GM21529 (cell line): ENCODE measurements around the gene ARL8A.
A peak's percentile ranks its signal among the peaks of the same experiment; 100 is the strongest.
"Not testable (repeated sequence)": the region's sequence is repeated elsewhere in the genome, so short reads cannot be mapped to it uniquely, and the experiment has no call there.

Experiments used
- ATAC-seq: cut with Tn5 transposase; IDR thresholded peaks from one replicate; pipeline ENCODE4 v1.9.1; 2021; ENCODE audit not compliant: unreplicated experiment

ARL8A gene

GRCh38 chr1:202121006-202121405 is 23.5 kb downstream of the ARL8A start:
- ATAC-seq = no peak

DNA sequence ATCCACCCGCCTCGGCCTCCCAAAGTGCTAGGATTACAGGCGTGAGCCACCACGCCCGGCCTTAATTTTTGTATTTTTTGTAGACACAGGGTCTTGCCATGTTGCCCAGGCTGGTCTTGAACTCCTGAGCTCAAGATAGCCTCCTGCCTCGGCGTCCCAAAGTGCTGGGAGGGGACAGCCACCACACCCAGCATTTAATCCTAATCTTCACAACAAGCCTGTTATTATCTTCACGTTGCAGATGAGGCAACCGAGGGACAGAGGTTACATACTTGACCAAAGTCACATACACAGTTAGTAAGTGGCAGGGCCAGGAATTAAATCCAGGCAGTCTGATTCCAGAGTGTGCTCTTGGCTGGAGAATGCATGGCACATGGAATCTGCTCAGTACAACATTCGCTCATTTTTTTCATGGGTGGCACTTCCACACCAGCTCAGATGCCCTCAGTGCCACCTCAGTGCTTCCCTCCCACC is 26.6 kb downstream of the ARL8A start:
- no peak for ATAC-seq

DNA sequence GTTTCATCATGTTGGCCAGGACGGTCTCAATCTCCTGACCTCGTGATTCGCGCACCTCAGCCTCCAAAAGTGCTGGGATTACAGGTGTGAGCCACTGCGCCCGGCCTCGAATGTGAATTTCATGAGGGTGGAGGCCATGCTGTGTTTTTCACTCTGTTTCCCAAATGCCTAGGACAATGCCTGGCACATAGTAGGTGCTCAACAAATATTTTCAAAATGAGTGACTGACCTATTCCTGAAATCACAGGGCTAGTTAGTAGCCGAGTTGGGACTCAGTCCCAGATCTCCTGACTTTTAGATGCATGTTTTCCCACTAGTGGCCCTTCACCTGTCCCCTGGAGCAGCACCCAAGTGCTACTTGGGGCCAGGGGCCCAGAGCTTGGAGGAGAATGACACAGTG is 28.2 kb downstream of the ARL8A start:
- no peak for ATAC-seq

DNA sequence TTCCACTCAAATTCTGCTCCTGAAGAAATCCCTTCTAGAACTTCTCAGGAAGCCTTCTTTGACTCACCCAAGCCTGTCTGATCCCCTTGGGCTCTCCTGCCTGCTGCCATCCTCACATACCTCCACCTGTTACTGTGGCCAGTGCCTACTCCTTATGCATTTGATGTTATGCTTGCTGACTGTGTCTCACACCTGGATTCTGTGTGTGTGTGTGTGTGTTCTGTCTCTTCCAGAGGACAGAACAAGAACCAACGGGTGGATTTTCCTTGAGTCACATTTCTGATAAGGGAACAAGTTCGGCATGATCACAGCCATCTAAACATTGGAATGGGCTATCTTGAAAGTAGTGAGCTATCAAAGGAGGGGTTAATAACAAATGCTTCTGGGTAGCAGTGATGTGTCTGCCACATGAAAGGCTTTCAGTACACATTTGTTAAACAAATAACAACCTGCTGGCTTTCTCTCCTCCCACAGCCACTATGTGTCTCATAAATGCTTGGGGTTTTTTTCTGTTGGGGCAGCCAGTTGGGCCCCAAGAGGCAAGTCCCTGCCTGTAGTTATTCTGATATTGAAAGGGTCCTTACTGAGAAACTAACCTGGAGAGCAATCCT is 30.7 kb downstream of the ARL8A start:
- ATAC-seq = peak; percentile 58

GRCh38 chr1:202112859-202113689 is 31.5 kb downstream of the ARL8A start:
- ATAC-seq = no peak

GRCh38 chr1:202111589-202111988 is 32.9 kb downstream of the ARL8A start:
- not testable (repeated sequence) for ATAC-seq

DNA sequence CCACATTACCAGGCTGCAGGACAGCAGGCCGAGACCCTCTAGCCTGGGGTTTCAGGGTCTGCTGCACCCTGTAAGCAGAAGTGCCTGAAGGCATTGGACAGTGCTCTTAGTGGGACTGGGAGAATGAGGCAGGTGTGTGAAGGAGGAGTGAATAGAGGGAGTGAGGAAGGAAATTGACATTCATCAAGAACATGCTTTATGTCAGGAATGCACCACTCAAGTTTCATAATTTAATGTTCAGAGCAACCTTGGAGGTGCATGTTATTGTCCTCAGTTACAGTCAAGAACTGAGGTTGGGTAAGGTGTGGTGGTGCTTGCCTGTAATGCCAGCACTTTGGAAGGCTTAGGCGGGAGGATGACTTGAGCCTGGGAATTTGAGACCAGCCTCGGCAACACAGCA is 33.6 kb downstream of the ARL8A start:
- no peak for ATAC-seq

DNA sequence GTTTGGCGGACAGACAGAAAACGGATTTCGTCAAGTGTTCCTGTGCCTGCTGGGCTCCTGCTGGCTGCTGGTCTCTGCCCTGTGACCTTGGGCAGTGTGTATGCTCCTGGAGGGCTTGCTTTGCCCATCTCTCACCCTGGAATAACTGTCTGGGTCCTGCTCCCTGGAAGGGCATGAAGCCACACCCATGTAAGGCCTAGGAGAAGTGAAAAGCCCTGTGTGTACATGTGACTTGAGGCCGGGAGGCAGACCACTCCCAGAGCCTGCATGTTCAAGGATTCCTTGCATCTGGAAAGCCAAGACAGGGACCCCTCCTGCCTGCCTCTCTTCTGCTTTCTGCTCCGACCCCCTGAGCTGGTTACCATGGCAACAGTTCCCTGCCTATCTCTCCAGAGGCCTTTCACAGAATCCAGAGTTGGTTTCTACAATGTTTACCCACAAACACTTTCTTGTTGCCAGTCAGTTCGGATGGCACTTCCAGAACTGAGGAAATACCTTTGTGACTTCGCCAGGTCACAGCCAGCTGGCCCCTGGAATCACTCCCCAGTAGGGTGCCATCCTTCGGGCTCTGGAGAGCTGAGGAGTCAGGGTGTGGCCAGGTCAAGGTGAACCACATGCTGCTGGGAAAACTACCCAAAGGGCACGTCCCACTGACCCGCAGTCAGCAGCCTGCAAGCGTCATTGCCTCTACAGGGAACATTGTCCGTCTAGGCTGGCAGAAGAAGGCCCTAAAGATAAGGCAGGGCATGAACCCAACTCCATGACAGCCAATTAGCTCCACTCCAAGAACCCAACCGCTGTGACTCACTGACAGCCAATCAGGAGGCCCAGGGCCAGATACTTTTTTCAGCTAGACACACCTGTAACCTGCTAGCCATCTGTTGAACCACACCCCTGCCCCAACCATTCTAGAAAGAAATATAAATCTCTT is 36.5 kb downstream of the ARL8A start:
- no peak for ATAC-seq

GRCh38 chr1:202107321-202107761 is 37.2 kb downstream of the ARL8A start:
- no peak for ATAC-seq

GRCh38 chr1:202106340-202107254 is 37.9 kb downstream of the ARL8A start:
- no peak for ATAC-seq

- no peak for ATAC-seq
Observed at GRCh38 chr1:202105571-202106339, 38.8 kb downstream of the ARL8A start.

- no peak for ATAC-seq
Observed at GRCh38 chr1:202104073-202104472, 40.5 kb downstream of the ARL8A start.

GRCh38 chr1:202101184-202101583 is 43.4 kb downstream of the ARL8A start:
- ATAC-seq = no peak

- ATAC-seq = no peak
Observed at GRCh38 chr1:202093858-202094257, 50.7 kb downstream of the ARL8A start.

- no peak for ATAC-seq
Observed at GRCh38 chr1:202090994-202091393, 53.5 kb downstream of the ARL8A start.

- ATAC-seq = no peak
Observed at GRCh38 chr1:202088206-202088605, 56.3 kb downstream of the ARL8A start.

DNA sequence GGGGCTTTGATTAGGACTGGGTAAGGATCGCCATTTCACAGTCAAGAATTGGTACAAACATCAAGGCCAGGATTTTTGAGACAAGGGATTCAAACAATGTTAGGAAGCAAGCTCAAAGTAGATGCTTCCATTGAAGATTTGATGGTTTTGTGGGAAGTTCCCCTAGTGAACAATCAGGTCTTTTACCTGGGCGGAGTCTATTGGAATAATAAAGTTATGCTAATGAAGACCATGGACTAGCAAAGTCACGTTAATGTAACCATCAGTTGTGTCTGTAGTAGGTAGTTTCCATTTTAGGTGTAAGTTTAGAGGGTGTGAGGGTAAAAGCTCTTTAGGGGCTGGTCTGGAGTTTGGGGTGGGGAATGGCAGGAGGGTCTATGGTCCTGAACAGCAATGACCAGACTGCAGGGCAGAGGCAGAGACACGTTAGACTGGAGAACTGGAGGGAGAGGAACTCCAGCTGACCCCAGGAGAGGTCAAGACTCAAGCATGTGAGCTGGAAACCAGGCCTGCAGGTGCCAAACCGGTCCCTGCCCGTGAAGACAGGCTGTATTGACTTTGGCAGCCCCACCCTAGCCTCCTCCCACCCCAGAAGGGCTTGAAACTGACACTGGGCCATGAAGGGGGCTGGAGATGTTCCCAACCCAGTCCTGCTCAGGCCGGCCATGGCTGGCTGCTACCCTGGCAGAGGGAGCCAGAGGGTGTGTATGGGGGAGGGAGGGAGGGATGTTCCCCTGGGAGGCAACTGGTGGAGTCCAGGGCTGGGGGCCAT is 57.8 kb downstream of the ARL8A start:
- ATAC-seq = no peak

DNA sequence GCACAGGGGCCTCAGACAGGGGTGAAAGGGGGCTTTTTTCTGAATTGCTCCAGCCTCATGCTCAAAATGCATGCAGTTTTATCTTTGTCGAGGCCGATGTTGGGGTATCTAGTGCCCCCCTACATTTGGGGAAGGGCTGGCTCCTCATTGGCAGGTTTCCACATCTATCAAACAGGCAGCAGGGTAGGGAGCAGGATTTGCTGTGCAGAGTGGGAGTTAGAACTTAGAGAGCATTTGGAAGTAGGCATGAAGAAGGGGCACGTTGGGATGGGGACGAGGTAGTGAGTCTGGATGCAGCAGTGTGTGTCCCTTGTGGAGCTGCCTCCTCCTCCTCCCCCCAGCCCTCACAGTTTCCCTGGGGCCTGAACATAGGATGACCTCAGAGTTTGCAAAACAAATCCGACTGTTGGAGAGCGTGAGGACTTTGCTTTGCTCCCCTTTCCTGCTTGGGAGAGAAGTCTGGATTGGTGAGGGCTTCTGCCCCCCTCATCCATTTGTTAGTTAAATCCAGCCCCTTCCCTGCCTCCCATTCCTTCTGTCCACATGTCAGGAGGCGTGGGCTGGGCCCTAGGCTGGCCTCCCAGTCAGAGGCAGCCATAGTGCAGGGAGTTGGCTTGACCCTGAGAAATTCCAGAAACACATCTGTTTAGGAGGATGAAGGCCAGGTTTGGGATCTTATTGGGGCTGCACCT is 58.7 kb downstream of the ARL8A start:
- no peak for ATAC-seq
